ENCODE results near the gene MAP2K5.

Gene MAP2K5

DNA sequence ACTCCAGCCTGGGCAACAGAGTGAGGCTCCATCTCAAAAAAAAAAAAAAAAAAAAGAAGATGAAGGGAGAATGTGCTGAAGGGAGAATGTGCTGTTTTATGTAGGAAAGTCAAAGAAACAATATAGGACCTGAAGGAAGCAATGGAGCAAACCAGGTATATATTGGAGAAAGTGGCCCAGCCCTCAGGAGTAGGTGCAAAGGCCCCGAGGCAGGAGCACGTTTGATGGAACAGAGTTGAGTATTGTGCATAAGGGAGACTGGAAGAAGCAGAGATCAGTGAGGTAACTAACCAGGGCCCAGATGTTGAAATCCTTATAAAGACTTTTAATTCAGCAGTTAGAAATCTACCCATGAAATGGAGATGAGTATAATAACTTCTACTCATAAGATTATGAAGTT lies 79.6 kb downstream of the MAP2K5 start:
- no peak for ATAC-seq
- TF ChIP-seq RARB (CRISPR knock-in tag; IDR thresholded peaks at IDR 0.05) (no peak), CSRNP3 (CRISPR knock-in tag; IDR thresholded peaks at IDR 0.05) (no peak), TSHZ2 (CRISPR knock-in tag; IDR thresholded peaks at IDR 0.05) (no peak), ZNF565 (CRISPR knock-in tag; conservative IDR thresholded peaks at IDR 0.05; ENCODE audit: low read depth) (no peak), ZNF70 (CRISPR knock-in tag; IDR thresholded peaks at IDR 0.05) (no peak), PATZ1 (CRISPR knock-in tag; IDR thresholded peaks at IDR 0.05; ENCODE audit: borderline replicate concordance) (no peak), ESRRG (CRISPR knock-in tag; IDR thresholded peaks at IDR 0.05) (no peak), SNAI2 (CRISPR knock-in tag; IDR thresholded peaks at IDR 0.05) (no peak), BACH2 (CRISPR knock-in tag; IDR thresholded peaks at IDR 0.05; ENCODE audit: borderline replicate concordance) (no peak), OSR1 (CRISPR knock-in tag; IDR thresholded peaks at IDR 0.05) (no peak), PPARA (CRISPR knock-in tag; IDR thresholded peaks at IDR 0.05; ENCODE audit: borderline replicate concordance) (no peak), ARNTL (CRISPR knock-in tag; IDR thresholded peaks at IDR 0.05; ENCODE audit: borderline replicate concordance, low read depth) (no peak), TCF4 (CRISPR knock-in tag; IDR thresholded peaks at IDR 0.05; ENCODE audit: borderline replicate concordance) (no peak), CREB5 (CRISPR knock-in tag; IDR thresholded peaks at IDR 0.05; ENCODE audit: low read depth) (no peak)
- TF ChIP-seq, protein P1, sequence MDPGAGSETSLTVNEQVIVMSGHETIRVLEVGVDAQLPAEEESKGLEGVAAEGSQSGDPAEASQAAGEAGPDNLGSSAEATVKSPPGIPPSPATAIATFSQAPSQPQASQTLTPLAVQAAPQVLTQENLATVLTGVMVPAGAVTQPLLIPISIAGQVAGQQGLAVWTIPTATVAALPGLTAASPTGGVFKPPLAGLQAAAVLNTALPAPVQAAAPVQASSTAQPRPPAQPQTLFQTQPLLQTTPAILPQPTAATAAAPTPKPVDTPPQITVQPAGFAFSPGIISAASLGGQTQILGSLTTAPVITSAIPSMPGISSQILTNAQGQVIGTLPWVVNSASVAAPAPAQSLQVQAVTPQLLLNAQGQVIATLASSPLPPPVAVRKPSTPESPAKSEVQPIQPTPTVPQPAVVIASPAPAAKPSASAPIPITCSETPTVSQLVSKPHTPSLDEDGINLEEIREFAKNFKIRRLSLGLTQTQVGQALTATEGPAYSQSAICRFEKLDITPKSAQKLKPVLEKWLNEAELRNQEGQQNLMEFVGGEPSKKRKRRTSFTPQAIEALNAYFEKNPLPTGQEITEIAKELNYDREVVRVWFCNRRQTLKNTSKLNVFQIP (CRISPR knock-in tag; IDR thresholded peaks at IDR 0.05; ENCODE audit: borderline replicate concordance, low read depth) = no peak

DNA sequence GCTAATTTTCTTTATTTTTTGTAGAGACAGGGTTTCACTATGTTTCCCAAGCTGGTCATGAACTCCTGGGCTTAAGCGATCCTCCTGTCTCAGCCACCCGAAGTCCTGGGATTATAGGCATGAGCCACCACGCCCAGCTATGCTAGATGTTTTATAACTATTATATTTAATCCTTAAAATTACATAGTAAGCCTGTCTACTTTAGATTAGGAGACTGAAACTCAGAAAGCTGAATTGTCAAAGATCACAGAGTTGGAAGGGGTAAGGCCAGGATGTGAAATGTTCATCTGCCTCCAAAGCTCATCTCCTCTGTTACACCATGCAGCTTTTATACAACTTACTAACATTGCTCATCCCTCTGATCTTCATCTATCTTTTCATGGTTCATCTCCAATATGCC lies 89.8 kb downstream of the MAP2K5 start:
- no peak for TF ChIP-seq GLIS3 (CRISPR knock-in tag; IDR thresholded peaks at IDR 0.05)
- TF ChIP-seq SNAI2 (CRISPR knock-in tag; IDR thresholded peaks at IDR 0.05) = no peak
- no peak for TF ChIP-seq CSRNP3 (CRISPR knock-in tag; IDR thresholded peaks at IDR 0.05)
- no peak for TF ChIP-seq ZNF565 (CRISPR knock-in tag; conservative IDR thresholded peaks at IDR 0.05; ENCODE audit: low read depth)
- no peak for TF ChIP-seq TOX (CRISPR knock-in tag; IDR thresholded peaks at IDR 0.05; ENCODE audit: borderline replicate concordance)
- no peak for TF ChIP-seq ARNTL (CRISPR knock-in tag; IDR thresholded peaks at IDR 0.05; ENCODE audit: borderline replicate concordance, low read depth)
- TF ChIP-seq PATZ1 (CRISPR knock-in tag; IDR thresholded peaks at IDR 0.05; ENCODE audit: borderline replicate concordance) = no peak
- TF ChIP-seq BACH2 (CRISPR knock-in tag; IDR thresholded peaks at IDR 0.05; ENCODE audit: borderline replicate concordance) = no peak
- TF ChIP-seq TCF4 (CRISPR knock-in tag; IDR thresholded peaks at IDR 0.05; ENCODE audit: borderline replicate concordance) = no peak
- TF ChIP-seq, protein P1 (CRISPR knock-in tag; IDR thresholded peaks at IDR 0.05; ENCODE audit: borderline replicate concordance, low read depth) = no peak
- no peak for TF ChIP-seq RARB (CRISPR knock-in tag; IDR thresholded peaks at IDR 0.05)
- TF ChIP-seq TSHZ2 (CRISPR knock-in tag; IDR thresholded peaks at IDR 0.05) = no peak
- no peak for TF ChIP-seq OSR1 (CRISPR knock-in tag; IDR thresholded peaks at IDR 0.05)
- no peak for TF ChIP-seq CREB5 (CRISPR knock-in tag; IDR thresholded peaks at IDR 0.05; ENCODE audit: low read depth)
- no peak for ATAC-seq
